ENCODE data around the gene ARMC9. TPM values are rescaled to one million over a fixed set of nuclear protein-coding genes. Genes with fewer than 3 reads are reported as not detected.
A peak's percentile ranks its signal among the peaks of the same experiment; 100 is the strongest.

ARMC9 gene
- total RNA-seq, 1 experiment from 2014 or later = 16.4 TPM

- Histone ChIP-seq H3K27me3 (ENCODE audit: insufficient read depth, low read length) (no peaks in the 10 kb centered on the region), H3K4me3 (replicated peaks in 1 of 2; ENCODE audit: low read depth in 1 of 2, low read length in 2 of 2) (peak overlapping the region; percentile 81 to 86), H3K9me3 (ENCODE audit: control insufficient read depth in 1 of 2, insufficient read depth in 1 of 2, low read depth in 1 of 2, low read length in 2 of 2) (no peaks in the 10 kb centered on the region), H4K20me1 (ENCODE audit: insufficient read depth) (no peaks in the 10 kb centered on the region), H3K4me2 (ENCODE audit: low read length) (peak overlapping the region; percentile 84), H3K79me2 (ENCODE audit: insufficient read depth, low read length) (no peaks in the 10 kb centered on the region), H2AFZ (ENCODE audit: low read depth, low read length, poor library complexity, severe bottlenecking) (peak overlapping the region; percentile 6), H3K36me3 (ENCODE audit: control insufficient read depth in 1 of 2, insufficient read depth in 2 of 2, low read length in 2 of 2) (no peaks in the 10 kb centered on the region), H3K9me2 (ENCODE audit: insufficient read depth) (no peaks in the 10 kb centered on the region), H3K27ac (ENCODE audit: low read depth, low read length) (peak overlapping the region; percentile 38), H3K9ac (ENCODE audit: low read length) (peak overlapping the region; percentile 68), H3K4me1 (ENCODE audit: control insufficient read depth in 1 of 2, insufficient read depth in 2 of 2, low read length in 2 of 2) (peaks cover 4 to 16% of the 10 kb centered on the region in 2 experiments; a peak in 2 of 4 replicates)
- intact Hi-C loops (cut with micrococcal nuclease) = no loop called here
- BruUV-seq (replicated peaks) = TSS peak; percentile 95
- ChIA-PET POLR2A (no interaction called here), RAD21 (ENCODE audit: low non-redundant PET in 1 of 2, low total read pairs in 2 of 2, uncharacterized antibody in 2 of 2, unreplicated experiment in 2 of 2) (no interaction called here), CTCF (interaction anchor here (1.2 kb wide), 1 partner anchor 254 kb away, joined by 3 read pairs; no protein-coding TSS in a partner anchor)
- TF ChIP-seq POLR2A (IDR thresholded peaks at IDR 0.05; ENCODE audit: borderline replicate concordance, extremely low read depth, insufficient read depth, insufficient read length) (peak; percentile 9), SP1 (IDR thresholded peaks at IDR 0.05; ENCODE audit: low read depth) (no peak)
- ATAC-seq (no peak), DNase-seq (ENCODE audit: low read depth, low spot score) (no peak)
Observed at GRCh38 chr2:231197706-231198290, 633 bp upstream of the ARMC9 start.

- Histone ChIP-seq H3K9ac (ENCODE audit: low read length) (peak overlapping the region; percentile 68), H4K20me1 (ENCODE audit: insufficient read depth) (no peaks in the 10 kb centered on the region), H3K4me2 (ENCODE audit: low read length) (peak overlapping the region; percentile 84), H3K4me1 (ENCODE audit: control insufficient read depth in 1 of 2, insufficient read depth in 2 of 2, low read length in 2 of 2) (peaks cover 4 to 16% of the 10 kb centered on the region in 2 experiments; a peak in 2 of 4 replicates), H3K36me3 (ENCODE audit: control insufficient read depth in 1 of 2, insufficient read depth in 2 of 2, low read length in 2 of 2) (no peaks in the 10 kb centered on the region), H3K27ac (ENCODE audit: low read depth, low read length) (peak overlapping the region; percentile 38; the same call in 1 of the 2 replicates), H3K79me2 (ENCODE audit: insufficient read depth, low read length) (no peaks in the 10 kb centered on the region), H3K9me2 (ENCODE audit: insufficient read depth) (no peaks in the 10 kb centered on the region), H3K9me3 (ENCODE audit: control insufficient read depth in 1 of 2, insufficient read depth in 1 of 2, low read depth in 1 of 2, low read length in 2 of 2) (no peaks in the 10 kb centered on the region), H3K27me3 (ENCODE audit: insufficient read depth, low read length) (no peaks in the 10 kb centered on the region), H2AFZ (ENCODE audit: low read depth, low read length, poor library complexity, severe bottlenecking) (peak overlapping the region; percentile 22), H3K4me3 (replicated peaks in 1 of 2; ENCODE audit: low read depth in 1 of 2, low read length in 2 of 2) (peak overlapping the region; percentile 81 to 86)
- ChIA-PET CTCF (no interaction called here), RAD21 (ENCODE audit: low non-redundant PET in 1 of 2, low total read pairs in 2 of 2, uncharacterized antibody in 2 of 2, unreplicated experiment in 2 of 2) (no interaction called here), POLR2A (interaction anchor here (0.6 kb wide), 1 partner anchor 226 kb away, joined by 3 read pairs; no protein-coding TSS in a partner anchor)
- intact Hi-C loops (cut with micrococcal nuclease) = no loop called here
- TF ChIP-seq CEBPB (IDR thresholded peaks at IDR 0.05; ENCODE audit: low read depth) = no peak
- no peak for DNase-seq (ENCODE audit: low read depth, low spot score)
- ATAC-seq = no peak
- no TSS peak for BruUV-seq (replicated peaks)
Observed at GRCh38 chr2:231199219-231199618, 788 bp downstream of the ARMC9 start.
